Lower leg skin (tissue), 4 donors: ENCODE results near the gene IARS1. TPM values are rescaled to one million over a fixed set of nuclear protein-coding genes. Genes with fewer than 3 reads are reported as not detected.

ENCODE experiments used
- DNase-seq, 2 donors: peaks; one replicate each; pipeline ENCODE4 v3.0.0-alpha.2; 2019; ENCODE audit warnings: low spot score in 2 of 2
- H3K4me3 ChIP-seq: fragments of 200-600 bp; sonication (generic); 2 replicates; pipeline ENCODE4 v1.5.1; 2017; ENCODE audit warnings: mild to moderate bottlenecking, low read depth; ENCODE audit not compliant: poor library complexity, severe bottlenecking
- POLR2A ChIP-seq, 2 donors: fragments of 450-650 bp; IDR thresholded peaks; one replicate each; pipeline ENCODE4 v1.6.1; 2016 to 2017; ENCODE audit warnings: antibody characterized with exemption in 2 of 2, mild to moderate bottlenecking in 1 of 2, moderate library complexity in 1 of 2
- WGBS, 2 donors: methylation state at CpG; one replicate each; pipeline ENCODE4 v1.1.5; 2018; 5-methylcytosine and 5-hydroxymethylcytosine counted together
- intact Hi-C: fragments of 100-400 bp; cut with DNase I; formaldehyde crosslinking; loops from one replicate; pipeline ENCODE4 v1.15.0; 2023; ENCODE audit warnings: low total_unique reads
- total RNA-seq, 4 donors: library from RNA; depleted of rRNA; stranded (reverse); fragments of >200 nt; gene quantifications; one replicate each; pipeline ENCODE4 v1.1.0, GENCODE V29; 2016
- TF ChIP-seq, protein P1 (sequence below), 3 donors: fragments of 450-650 bp; IDR thresholded peaks; one replicate each; pipeline ENCODE4 v1.5.1; 2016; ENCODE audit warnings: antibody characterized with exemption in 3 of 3, mild to moderate bottlenecking in 3 of 3, moderate library complexity in 2 of 3

The IARS1 gene
- total RNA-seq, 4 donors from 2014 or later: 39.3 to 54.9 (median 46.7) TPM

DNA sequence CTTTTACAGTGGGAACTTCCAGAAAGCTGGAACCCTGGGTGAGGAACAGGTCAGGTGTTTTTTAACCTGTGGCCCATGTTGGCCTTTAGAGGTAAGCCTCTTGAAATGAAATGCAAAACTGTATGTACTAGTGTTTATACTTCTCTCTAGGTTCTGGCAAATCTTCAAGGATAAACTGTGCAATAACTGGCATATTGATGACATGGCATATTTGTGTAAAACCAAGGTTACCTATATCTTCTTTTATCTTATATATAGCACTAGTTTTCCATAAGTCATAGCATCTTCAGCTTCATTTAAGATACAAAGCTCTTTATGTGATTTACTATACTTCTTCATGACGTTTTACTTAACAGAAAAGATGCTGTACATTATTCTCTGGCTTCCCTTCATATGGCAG, 7.4 kb upstream of the IARS1 start:
- intact Hi-C loops: no loop called here
- 53 to 83% methylated on average over 1 of the region's 1 CpG for WGBS, 2 donors
- no peak overlapping the region for H3K4me3 ChIP-seq
- no peak for DNase-seq
- no peak for TF ChIP-seq POLR2A (IDR thresholded peaks at IDR 0.05)
- TF ChIP-seq, protein P1, sequence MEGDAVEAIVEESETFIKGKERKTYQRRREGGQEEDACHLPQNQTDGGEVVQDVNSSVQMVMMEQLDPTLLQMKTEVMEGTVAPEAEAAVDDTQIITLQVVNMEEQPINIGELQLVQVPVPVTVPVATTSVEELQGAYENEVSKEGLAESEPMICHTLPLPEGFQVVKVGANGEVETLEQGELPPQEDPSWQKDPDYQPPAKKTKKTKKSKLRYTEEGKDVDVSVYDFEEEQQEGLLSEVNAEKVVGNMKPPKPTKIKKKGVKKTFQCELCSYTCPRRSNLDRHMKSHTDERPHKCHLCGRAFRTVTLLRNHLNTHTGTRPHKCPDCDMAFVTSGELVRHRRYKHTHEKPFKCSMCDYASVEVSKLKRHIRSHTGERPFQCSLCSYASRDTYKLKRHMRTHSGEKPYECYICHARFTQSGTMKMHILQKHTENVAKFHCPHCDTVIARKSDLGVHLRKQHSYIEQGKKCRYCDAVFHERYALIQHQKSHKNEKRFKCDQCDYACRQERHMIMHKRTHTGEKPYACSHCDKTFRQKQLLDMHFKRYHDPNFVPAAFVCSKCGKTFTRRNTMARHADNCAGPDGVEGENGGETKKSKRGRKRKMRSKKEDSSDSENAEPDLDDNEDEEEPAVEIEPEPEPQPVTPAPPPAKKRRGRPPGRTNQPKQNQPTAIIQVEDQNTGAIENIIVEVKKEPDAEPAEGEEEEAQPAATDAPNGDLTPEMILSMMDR (IDR thresholded peaks at IDR 0.05): no peak

DNA sequence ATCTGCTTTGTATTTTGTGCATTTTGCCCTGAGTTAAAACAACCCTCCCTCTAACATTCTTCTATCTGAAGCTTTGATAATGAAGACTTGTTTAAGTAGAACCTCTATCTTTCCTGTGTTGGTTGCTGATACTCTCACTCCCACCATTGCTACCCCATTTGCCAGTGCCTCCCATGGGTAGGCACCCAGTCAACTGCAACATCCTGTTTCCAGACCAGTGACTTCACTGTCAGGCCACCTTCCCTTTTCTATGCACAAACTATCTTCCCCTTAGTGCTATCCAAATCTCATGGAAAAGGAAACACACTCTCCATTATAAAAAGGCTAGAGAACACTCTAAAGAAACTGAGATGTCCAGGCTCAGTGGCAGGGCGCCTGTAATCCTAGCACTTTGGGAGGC, 5.6 kb upstream of the IARS1 start:
- 71 to 77% methylated on average over 1 of the region's 1 CpG for WGBS, 2 donors
- intact Hi-C loops: no loop called here
- no peak overlapping the region for H3K4me3 ChIP-seq
- TF ChIP-seq POLR2A (IDR thresholded peaks at IDR 0.05): no peak
- TF ChIP-seq, protein P1 (IDR thresholded peaks at IDR 0.05): no peak
- no peak for DNase-seq

DNA sequence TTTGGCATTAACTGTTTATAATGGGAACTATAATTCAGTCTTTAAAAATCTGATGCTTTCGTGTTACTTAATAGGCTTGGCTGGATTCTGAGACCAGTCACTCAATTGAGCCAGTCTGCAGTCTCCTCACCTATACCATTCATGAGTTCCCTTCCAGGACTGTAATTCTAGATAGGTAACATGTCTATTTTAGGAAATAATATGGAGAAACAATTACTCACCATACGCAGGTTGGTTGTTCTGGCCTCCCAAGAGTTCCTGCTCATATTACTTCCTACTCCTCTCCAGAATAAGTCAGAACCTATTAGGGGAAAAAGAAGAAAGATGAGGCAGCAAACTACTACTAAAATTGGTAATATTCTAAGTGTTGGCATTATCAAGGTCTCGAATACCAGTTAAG, 4.5 kb upstream of the IARS1 start:
- intact Hi-C loops: no loop called here
- no peak for DNase-seq
- WGBS, 2 donors: 91 to 92% methylated on average over 3 of the region's 3 CpGs
- H3K4me3 ChIP-seq: no peak overlapping the region
- TF ChIP-seq, protein P1 (IDR thresholded peaks at IDR 0.05): no peak
- TF ChIP-seq POLR2A (IDR thresholded peaks at IDR 0.05): no peak

DNA sequence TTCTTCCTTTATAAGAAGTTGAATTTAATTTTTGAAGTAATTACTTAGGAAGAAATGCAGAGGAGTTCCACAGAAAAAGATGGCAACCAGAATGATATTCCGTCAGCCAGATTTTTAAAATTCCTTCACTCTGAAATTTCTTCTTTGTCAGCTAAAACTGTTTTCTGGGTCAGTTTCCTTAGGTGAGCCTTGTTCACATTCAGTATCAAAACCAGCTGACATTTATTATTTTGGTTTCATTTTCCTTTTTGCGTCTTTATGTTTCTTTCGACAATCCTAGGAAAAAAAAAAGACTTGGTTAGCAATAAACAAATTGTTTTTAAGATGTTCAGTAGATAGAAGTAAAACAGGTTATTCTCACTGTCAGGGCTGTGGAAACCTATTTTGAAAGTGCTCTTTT, 4.1 kb upstream of the IARS1 start:
- no peak for DNase-seq
- H3K4me3 ChIP-seq: no peak overlapping the region
- 92 to 95% methylated on average over 3 of the region's 3 CpGs for WGBS, 2 donors
- intact Hi-C loops: no loop called here
- TF ChIP-seq, protein P1 (IDR thresholded peaks at IDR 0.05): no peak
- no peak for TF ChIP-seq POLR2A (IDR thresholded peaks at IDR 0.05)

DNA sequence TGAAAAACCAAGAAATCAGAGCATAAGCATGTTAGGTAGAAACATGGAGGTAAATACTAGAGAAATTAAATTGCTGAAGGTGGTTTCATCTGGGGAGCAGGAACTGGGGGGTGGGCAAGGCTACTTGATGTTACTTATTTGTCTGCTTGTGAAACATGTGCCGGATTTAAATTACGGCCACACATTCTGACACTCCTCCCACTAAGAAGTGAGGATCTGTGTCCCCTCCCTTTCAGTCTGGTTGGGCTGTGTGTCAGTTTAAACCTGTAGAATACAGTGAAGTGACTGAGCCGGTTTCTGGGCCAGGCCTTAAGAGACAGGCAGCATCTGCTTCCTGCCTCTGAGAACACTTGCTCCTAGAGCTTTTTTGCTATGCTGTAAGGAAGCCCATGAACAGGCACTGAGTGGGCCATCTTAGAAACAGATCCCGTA, 2.3 kb upstream of the IARS1 start:
- TF ChIP-seq, protein P1 (IDR thresholded peaks at IDR 0.05): no peak
- no peak for TF ChIP-seq POLR2A (IDR thresholded peaks at IDR 0.05)
- DNase-seq: no peak
- WGBS, 2 donors: 38 to 55% methylated on average over 4 of the region's 4 CpGs
- intact Hi-C loops: no loop called here
- H3K4me3 ChIP-seq: no peak overlapping the region

GRCh38 chr9:92295240-92295790, 1.8 kb upstream of the IARS1 start:
- H3K4me3 ChIP-seq: no peak overlapping the region
- intact Hi-C loops: no loop called here
- DNase-seq: no peak
- TF ChIP-seq POLR2A (IDR thresholded peaks at IDR 0.05): no peak
- TF ChIP-seq, protein P1 (IDR thresholded peaks at IDR 0.05): no peak
- WGBS, 2 donors: 65 to 70% methylated on average over 7 of the region's 7 CpGs
